Chondrocyte (in vitro differentiated cells): ENCODE measurements around the gene KISS1R. TPM values are rescaled to one million over a fixed set of nuclear protein-coding genes. Genes with fewer than 3 reads are reported as not detected.

Experiments used
- DNase-seq: peaks from one replicate; pipeline ENCODE4 v3.0.0; 2021; ENCODE audit warnings: mixed read lengths, low spot score
- H3K27ac Mint-ChIP-seq: one replicate; pipeline ENCODE4 v1.8.0; 2021; ENCODE audit warnings: mild to moderate bottlenecking, moderate library complexity, mixed read lengths; ENCODE audit not compliant: unreplicated experiment
- H3K27me3 Mint-ChIP-seq: 2 replicates; pipeline ENCODE4 v1.8.0; 2021; ENCODE audit warnings: low read depth, mixed read lengths
- H3K36me3 Mint-ChIP-seq: 2 replicates; pipeline ENCODE4 v1.8.0; 2021; ENCODE audit warnings: low read depth, mixed read lengths
- H3K4me1 Mint-ChIP-seq: 2 replicates; pipeline ENCODE4 v1.8.0; 2021; ENCODE audit warnings: low read depth, mild to moderate bottlenecking, mixed read lengths
- H3K4me3 Mint-ChIP-seq: one replicate; pipeline ENCODE4 v1.8.0; 2021; ENCODE audit warnings: mild to moderate bottlenecking, moderate library complexity, mixed read lengths; ENCODE audit not compliant: unreplicated experiment
- H3K9me3 Mint-ChIP-seq: 2 replicates; pipeline ENCODE4 v1.8.0; 2021; ENCODE audit warnings: low read depth, mixed read lengths
- total RNA-seq: library from RNA; stranded (reverse); gene quantifications from 3 replicates; pipeline ENCODE4 v1.2.1, GENCODE V29; 2021
- TF ChIP-seq, protein P1 (sequence below): fragments of 200-600 bp; sonication (generic); IDR thresholded peaks from 2 replicates; pipeline ENCODE4 v1.5.0; 2021; ENCODE audit warnings: antibody characterized with exemption, mild to moderate bottlenecking, moderate library complexity

KISS1R gene
- total RNA-seq, 1 donor from 2014 or later: 0.17 TPM

DNA sequence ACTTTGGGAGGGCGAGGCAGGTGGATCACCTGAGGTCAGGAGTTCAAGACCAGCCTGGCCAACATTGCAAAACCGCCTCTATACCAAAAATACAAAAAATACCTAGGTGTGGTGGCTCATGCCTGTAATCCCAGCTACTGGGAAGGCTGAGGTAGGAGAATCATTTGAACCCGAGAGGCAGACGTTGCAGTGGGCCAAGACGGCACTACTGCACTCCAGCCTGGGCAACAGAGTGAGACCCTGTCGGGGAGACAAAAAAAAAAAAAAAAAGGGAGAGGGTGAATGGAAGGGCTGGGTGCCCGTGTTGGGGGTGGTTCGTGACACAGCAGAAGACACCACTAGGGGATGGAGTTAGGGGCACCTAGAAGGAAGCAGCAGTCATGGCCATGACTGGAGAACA is 46.8 kb upstream of the KISS1R start:
- Mint-ChIP-seq H3K4me3 (no peak overlapping the region), H3K4me1 (peaks cover 45% of the 10 kb centered on the region), H3K9me3 (no peaks in the 10 kb centered on the region), H3K27me3 (no peaks in the 10 kb centered on the region), H3K36me3 (peaks cover 8% of the 10 kb centered on the region), H3K27ac (peak overlapping the region; percentile 86)
- DNase-seq: no peak
- TF ChIP-seq, protein P1, sequence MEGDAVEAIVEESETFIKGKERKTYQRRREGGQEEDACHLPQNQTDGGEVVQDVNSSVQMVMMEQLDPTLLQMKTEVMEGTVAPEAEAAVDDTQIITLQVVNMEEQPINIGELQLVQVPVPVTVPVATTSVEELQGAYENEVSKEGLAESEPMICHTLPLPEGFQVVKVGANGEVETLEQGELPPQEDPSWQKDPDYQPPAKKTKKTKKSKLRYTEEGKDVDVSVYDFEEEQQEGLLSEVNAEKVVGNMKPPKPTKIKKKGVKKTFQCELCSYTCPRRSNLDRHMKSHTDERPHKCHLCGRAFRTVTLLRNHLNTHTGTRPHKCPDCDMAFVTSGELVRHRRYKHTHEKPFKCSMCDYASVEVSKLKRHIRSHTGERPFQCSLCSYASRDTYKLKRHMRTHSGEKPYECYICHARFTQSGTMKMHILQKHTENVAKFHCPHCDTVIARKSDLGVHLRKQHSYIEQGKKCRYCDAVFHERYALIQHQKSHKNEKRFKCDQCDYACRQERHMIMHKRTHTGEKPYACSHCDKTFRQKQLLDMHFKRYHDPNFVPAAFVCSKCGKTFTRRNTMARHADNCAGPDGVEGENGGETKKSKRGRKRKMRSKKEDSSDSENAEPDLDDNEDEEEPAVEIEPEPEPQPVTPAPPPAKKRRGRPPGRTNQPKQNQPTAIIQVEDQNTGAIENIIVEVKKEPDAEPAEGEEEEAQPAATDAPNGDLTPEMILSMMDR: no peak

DNA sequence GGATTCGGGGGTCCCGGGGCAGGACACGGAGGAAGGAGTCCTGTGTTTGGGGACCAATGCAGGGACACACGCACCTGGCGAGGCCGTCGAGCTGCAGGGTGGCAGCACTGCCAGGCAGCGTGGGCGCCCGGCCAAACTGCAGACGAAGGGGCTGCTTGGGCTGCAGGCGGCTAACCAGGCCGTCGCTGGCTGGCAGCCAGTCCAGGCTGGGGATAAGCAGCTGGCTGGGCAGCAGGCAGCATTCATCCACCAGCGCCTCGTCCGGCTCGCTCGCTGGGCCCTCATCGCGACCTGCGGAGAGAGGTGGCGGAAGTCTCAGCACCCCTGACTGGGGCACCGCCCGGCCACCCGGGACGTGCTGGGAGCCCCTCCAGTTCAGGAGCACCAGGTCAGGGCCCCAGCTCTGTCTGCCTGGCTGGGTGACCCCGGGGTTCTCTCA is 46.2 kb upstream of the KISS1R start:
- H3K27ac Mint-ChIP-seq: peak overlapping the region; percentile 88
- no peak overlapping the region for H3K4me3 Mint-ChIP-seq
- peaks cover 8% of the 10 kb centered on the region for H3K36me3 Mint-ChIP-seq
- no peaks in the 10 kb centered on the region for H3K27me3 Mint-ChIP-seq
- TF ChIP-seq, protein P1: no peak
- H3K9me3 Mint-ChIP-seq: no peaks in the 10 kb centered on the region
- DNase-seq: peak; percentile 93
- H3K4me1 Mint-ChIP-seq: peaks cover 45% of the 10 kb centered on the region

DNA sequence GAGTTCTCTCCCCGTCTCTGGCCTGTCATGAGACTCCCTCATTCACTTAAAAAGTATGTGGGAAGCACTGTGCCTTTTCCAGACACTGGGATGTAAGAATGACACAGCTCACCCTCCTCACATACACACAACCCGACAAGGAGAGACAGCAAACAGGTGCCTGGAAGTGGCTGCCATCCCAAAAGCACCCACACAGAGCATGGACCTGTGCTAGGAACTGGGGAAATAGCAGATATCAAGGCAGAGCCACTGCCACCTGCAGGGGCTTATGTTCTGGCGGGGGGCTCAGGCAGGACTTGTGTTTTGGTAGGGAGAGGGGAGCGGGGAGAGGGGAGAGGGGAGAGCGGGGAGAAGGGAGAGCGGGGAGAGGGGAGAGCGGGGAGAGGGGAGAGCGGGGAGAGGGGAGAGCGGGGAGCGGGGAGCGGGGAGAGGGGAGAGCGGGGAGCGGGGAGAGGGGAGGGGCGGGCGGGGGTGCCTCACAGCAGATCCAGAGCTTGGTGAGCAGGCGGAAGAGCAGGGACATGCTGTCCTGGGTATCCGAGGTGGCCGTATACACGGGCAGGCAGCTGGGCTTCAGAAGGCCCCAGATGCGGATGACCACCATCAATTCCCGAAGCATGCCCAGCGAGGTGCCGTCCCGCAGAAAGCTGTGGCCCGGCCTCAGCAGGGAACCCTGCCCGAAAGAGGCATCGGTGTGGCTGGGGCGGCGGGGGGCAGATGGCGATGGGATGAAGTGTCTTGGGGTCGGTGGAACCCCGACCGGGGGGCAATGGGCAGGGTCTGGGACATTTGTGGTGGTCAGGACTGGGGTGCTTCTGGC is 45.5 kb upstream of the KISS1R start:
- Mint-ChIP-seq H3K27me3 (no peaks in the 10 kb centered on the region), H3K27ac (peak overlapping the region; percentile 88), H3K9me3 (no peaks in the 10 kb centered on the region), H3K4me3 (peak overlapping the region; percentile 25), H3K36me3 (peaks cover 11% of the 10 kb centered on the region), H3K4me1 (peaks cover 45% of the 10 kb centered on the region)
- peak; percentile 91 for DNase-seq
- TF ChIP-seq, protein P1: no peak

DNA sequence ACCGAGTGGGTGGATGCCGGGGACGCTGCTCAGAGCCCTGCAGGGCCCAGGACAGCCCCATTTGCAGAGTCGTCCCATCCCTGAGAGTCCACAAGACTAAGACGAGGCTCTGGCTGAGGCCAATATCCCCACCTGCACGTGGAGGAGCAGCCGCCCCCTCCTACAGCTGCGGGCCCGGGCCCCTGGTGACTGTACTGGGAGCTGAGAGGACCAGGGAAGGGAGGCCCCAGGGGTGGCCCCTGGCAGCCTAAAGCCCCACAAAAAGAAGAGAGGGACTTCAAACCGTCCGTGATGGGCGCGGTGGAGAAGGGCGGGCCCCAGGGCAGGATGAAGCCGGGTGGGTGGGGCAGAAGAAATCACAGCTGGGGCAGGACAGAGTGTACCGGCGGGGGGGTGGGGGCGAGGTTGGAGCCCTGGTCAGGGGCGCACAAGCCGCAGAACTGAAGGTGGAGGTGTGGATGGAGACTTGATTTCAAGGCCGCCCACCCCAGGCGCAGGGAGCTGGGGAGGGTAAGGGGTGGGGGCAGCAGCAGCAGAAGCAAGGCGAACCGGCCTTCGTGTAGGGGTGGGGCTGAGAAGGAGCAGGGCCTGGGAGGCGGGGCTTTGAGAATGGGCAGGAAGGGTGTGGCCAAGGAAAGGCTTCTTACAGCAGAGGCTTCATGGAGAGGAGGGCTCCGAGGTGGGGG is 44.7 kb upstream of the KISS1R start:
- Mint-ChIP-seq H3K4me1 (peaks cover 40% of the 10 kb centered on the region), H3K9me3 (no peaks in the 10 kb centered on the region), H3K4me3 (no peak overlapping the region), H3K36me3 (peaks cover 10% of the 10 kb centered on the region), H3K27ac (peak overlapping the region; percentile 36), H3K27me3 (no peaks in the 10 kb centered on the region)
- no peak for DNase-seq
- TF ChIP-seq, protein P1: no peak

DNA sequence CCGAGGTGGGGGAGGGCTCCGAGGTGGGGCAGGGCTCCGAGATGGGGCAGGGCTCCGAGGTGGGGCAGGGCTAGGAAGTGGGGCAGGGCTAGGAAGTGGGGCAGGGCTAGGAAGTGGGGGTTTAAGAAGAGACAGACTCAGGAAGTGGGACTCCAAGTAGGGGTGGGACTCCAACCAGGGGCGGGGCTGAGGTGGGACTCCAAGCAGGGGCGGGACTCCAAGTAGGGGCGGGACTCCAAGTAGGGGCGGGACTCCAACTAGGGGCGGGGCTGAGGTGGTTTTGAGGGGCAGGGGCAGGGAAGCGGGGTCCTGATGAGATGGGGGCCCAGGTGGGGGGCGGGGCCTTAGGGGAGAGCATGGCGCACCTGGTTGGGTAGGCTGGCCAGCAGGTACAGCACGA is 44.0 kb upstream of the KISS1R start:
- no peaks in the 10 kb centered on the region for H3K27me3 Mint-ChIP-seq
- H3K36me3 Mint-ChIP-seq: peaks cover 7% of the 10 kb centered on the region
- DNase-seq: no peak

More for the DNA sequence above, 44.0 kb upstream of the KISS1R start:
- H3K4me3 Mint-ChIP-seq: no peak overlapping the region
- no peaks in the 10 kb centered on the region for H3K9me3 Mint-ChIP-seq
- H3K4me1 Mint-ChIP-seq: peaks cover 35% of the 10 kb centered on the region
- H3K27ac Mint-ChIP-seq: no peak overlapping the region
- TF ChIP-seq, protein P1: no peak
